H9 (cell line): ENCODE results near the gene RNF126. TPM values are rescaled to one million over a fixed set of nuclear protein-coding genes. Genes with fewer than 3 reads are reported as not detected.

Source experiments
- DNase-seq: peaks from one replicate; pipeline ENCODE4 v3.0.0-alpha.2; 2017
- H2AFZ ChIP-seq: one replicate; pipeline ENCODE4 v1.6.1; 2013; ENCODE audit warnings: mild to moderate bottlenecking, low read length, control low read depth, moderate library complexity
- H2AK5ac ChIP-seq: 2 replicates; pipeline ENCODE4 v1.6.1; 2013; ENCODE audit warnings: low read length, control low read depth, mixed read lengths; ENCODE audit not compliant: insufficient read length
- H2BK120ac ChIP-seq: one replicate; pipeline ENCODE4 v1.6.1; 2013; ENCODE audit warnings: low read depth, mild to moderate bottlenecking, low read length, control low read depth, inconsistent platforms; ENCODE audit not compliant: poor library complexity, severe bottlenecking
- H2BK12ac ChIP-seq: 2 replicates; pipeline ENCODE4 v1.6.1; 2013; ENCODE audit warnings: low read length, control low read depth, mixed read lengths, low read depth; ENCODE audit not compliant: insufficient read length
- H2BK15ac ChIP-seq: 2 replicates; pipeline ENCODE4 v1.6.1; 2013; ENCODE audit warnings: low read depth, low read length, control low read depth
- H2BK20ac ChIP-seq: one replicate; pipeline ENCODE4 v1.6.1; 2013; ENCODE audit warnings: low read depth, mild to moderate bottlenecking, low read length, control low read depth, inconsistent platforms; ENCODE audit not compliant: poor library complexity, severe bottlenecking
- H2BK5ac ChIP-seq: 2 replicates; pipeline ENCODE4 v1.6.1; 2013; ENCODE audit warnings: low read length, control low read depth, mixed read lengths; ENCODE audit not compliant: insufficient read length
- H3K14ac ChIP-seq: 2 replicates; pipeline ENCODE4 v1.6.1; 2013; ENCODE audit warnings: low read length, control low read depth; ENCODE audit not compliant: insufficient read depth
- H3K18ac ChIP-seq: 2 replicates; pipeline ENCODE4 v1.6.1; 2013; ENCODE audit warnings: low read depth, mild to moderate bottlenecking, mixed read lengths, low read length, control low read depth; ENCODE audit not compliant: insufficient read length
- H3K23ac ChIP-seq: 2 replicates; pipeline ENCODE4 v1.6.1; 2013; ENCODE audit warnings: low read length, control low read depth, mixed read lengths, low read depth; ENCODE audit not compliant: insufficient read length
- H3K23me2 ChIP-seq: 2 replicates; pipeline ENCODE4 v1.6.1; 2013; ENCODE audit warnings: low read depth, mild to moderate bottlenecking, mixed read lengths, low read length, control low read depth; ENCODE audit not compliant: insufficient read length, poor library complexity, severe bottlenecking
- H3K27ac ChIP-seq: 2 replicates; pipeline ENCODE4 v1.5.1; 2013; ENCODE audit warnings: low read length, control low read depth, mixed read lengths, low read depth; ENCODE audit not compliant: insufficient read length
- H3K27me3 ChIP-seq: 2 replicates; pipeline ENCODE4 v1.6.1; 2013; ENCODE audit warnings: low read length, control low read depth, inconsistent platforms; ENCODE audit not compliant: insufficient read depth
- H3K4ac ChIP-seq: 2 replicates; pipeline ENCODE4 v1.6.1; 2013; ENCODE audit warnings: low read depth, mild to moderate bottlenecking, control low read depth, inconsistent platforms, low read length, moderate library complexity
- H3K4me1 ChIP-seq: 2 replicates; pipeline ENCODE4 v1.6.1; 2013; ENCODE audit warnings: low read length, control low read depth, inconsistent platforms; ENCODE audit not compliant: insufficient read depth
- H3K4me2 ChIP-seq: 2 replicates; pipeline ENCODE4 v1.6.1; 2013; ENCODE audit warnings: low read length, control low read depth, mixed read lengths; ENCODE audit not compliant: insufficient read length, insufficient read depth
- H3K56ac ChIP-seq: 2 replicates; pipeline ENCODE4 v1.6.1; 2013; ENCODE audit warnings: low read depth, mild to moderate bottlenecking, mixed read lengths, low read length, control low read depth; ENCODE audit not compliant: insufficient read length
- H3K79me1 ChIP-seq: 2 replicates; pipeline ENCODE4 v1.6.1; 2013; ENCODE audit warnings: low read depth, mild to moderate bottlenecking, moderate library complexity, low read length, control low read depth, inconsistent platforms; ENCODE audit not compliant: insufficient read depth, poor library complexity, severe bottlenecking
- H3K79me2 ChIP-seq: 2 replicates; pipeline ENCODE4 v1.6.1; 2013; ENCODE audit warnings: low read length, control low read depth, inconsistent platforms; ENCODE audit not compliant: insufficient read depth
- H3K9ac ChIP-seq: 2 replicates; pipeline ENCODE4 v1.6.1; 2013; ENCODE audit warnings: low read length, control low read depth, mixed read lengths; ENCODE audit not compliant: insufficient read length; ENCODE audit errors: extremely low read depth
- H3K9me3 ChIP-seq: one replicate; pipeline ENCODE4 v1.6.1; 2013; ENCODE audit warnings: low read depth, low read length, inconsistent platforms; ENCODE audit not compliant: control insufficient read depth
- H3T11ph ChIP-seq: one replicate; pipeline ENCODE4 v1.6.1; 2013; ENCODE audit warnings: mild to moderate bottlenecking, low read length, control low read depth, inconsistent platforms
- H4K20me1 ChIP-seq: one replicate; pipeline ENCODE4 v1.6.1; 2013; ENCODE audit not compliant: control insufficient read depth, insufficient read length, insufficient read depth
- H4K5ac ChIP-seq: 2 replicates; pipeline ENCODE4 v1.6.1; 2013; ENCODE audit warnings: low read depth, mild to moderate bottlenecking, mixed read lengths, low read length, control low read depth; ENCODE audit not compliant: insufficient read length
- H4K8ac ChIP-seq: replicated peaks from 2 replicates; pipeline ENCODE4 v1.6.1; 2013; ENCODE audit warnings: low read length, control low read depth, mixed read lengths, low read depth; ENCODE audit not compliant: insufficient read length
- H4K91ac ChIP-seq: 2 replicates; pipeline ENCODE4 v1.6.1; 2013; ENCODE audit warnings: low read depth, mild to moderate bottlenecking, moderate library complexity, mixed read lengths, low read length, control low read depth; ENCODE audit not compliant: insufficient read length
- H3K27ac Mint-ChIP-seq, 3 experiments: 2 replicates in 2 of 3; 3 replicates in 1 of 3; pipeline ENCODE4 v1.8.0; 2020 to 2021; ENCODE audit warnings: mixed read lengths in 3 of 3, mild to moderate bottlenecking in 1 of 3, moderate library complexity in 1 of 3
- H3K27me3 Mint-ChIP-seq: 2 replicates; pipeline ENCODE4 v1.8.0; 2021; ENCODE audit warnings: low read depth, mild to moderate bottlenecking, moderate library complexity, mixed read lengths
- H3K36me3 Mint-ChIP-seq, 3 experiments: 2 replicates in 2 of 3; 3 replicates in 1 of 3; pipeline ENCODE4 v1.8.0; 2020 to 2021; ENCODE audit warnings: low read depth in 3 of 3, mixed read lengths in 3 of 3; ENCODE audit not compliant: insufficient read depth in 1 of 3
- H3K4me1 Mint-ChIP-seq, 2 experiments: 2 replicates each; pipeline ENCODE4 v1.8.0; 2020; ENCODE audit warnings: mixed read lengths in 2 of 2
- H3K4me3 Mint-ChIP-seq, 2 experiments: 2 replicates in 1 of 2; 3 replicates in 1 of 2; pipeline ENCODE4 v1.8.0; 2020 to 2021; ENCODE audit warnings: mild to moderate bottlenecking in 2 of 2, mixed read lengths in 2 of 2, moderate library complexity in 1 of 2
- H3K9me3 Mint-ChIP-seq, 2 experiments: 2 replicates in 1 of 2; 3 replicates in 1 of 2; pipeline ENCODE4 v1.8.0; 2020; ENCODE audit warnings: mild to moderate bottlenecking in 2 of 2, mixed read lengths in 2 of 2, moderate library complexity in 1 of 2
- WGBS: extraction: QIAGEN DNeasy Blood & Tissue Kit; methylation state at CpG from one replicate; pipeline ENCODE4 v1.1.7; 2013; ENCODE audit warnings: missing lambda C conversion rate, low lambda C conversion rate, mixed read lengths; ENCODE audit not compliant: insufficient read length; ENCODE audit errors: extremely low coverage; 5-methylcytosine and 5-hydroxymethylcytosine counted together
- total RNA-seq: library from RNA; stranded (reverse); gene quantifications from 2 replicates; pipeline ENCODE4 v1.2.1, GENCODE V29; 2021
- TF ChIP-seq, protein P1 (sequence below): fragments of 200-600 bp; sonication (generic); conservative IDR thresholded peaks from 3 replicates; pipeline ENCODE4 v1.8.0; 2021; ENCODE audit warnings: antibody characterized with exemption, mild to moderate bottlenecking

Gene RNF126
- total RNA-seq, 1 experiment from 2014 or later: 81.9 TPM

DNA sequence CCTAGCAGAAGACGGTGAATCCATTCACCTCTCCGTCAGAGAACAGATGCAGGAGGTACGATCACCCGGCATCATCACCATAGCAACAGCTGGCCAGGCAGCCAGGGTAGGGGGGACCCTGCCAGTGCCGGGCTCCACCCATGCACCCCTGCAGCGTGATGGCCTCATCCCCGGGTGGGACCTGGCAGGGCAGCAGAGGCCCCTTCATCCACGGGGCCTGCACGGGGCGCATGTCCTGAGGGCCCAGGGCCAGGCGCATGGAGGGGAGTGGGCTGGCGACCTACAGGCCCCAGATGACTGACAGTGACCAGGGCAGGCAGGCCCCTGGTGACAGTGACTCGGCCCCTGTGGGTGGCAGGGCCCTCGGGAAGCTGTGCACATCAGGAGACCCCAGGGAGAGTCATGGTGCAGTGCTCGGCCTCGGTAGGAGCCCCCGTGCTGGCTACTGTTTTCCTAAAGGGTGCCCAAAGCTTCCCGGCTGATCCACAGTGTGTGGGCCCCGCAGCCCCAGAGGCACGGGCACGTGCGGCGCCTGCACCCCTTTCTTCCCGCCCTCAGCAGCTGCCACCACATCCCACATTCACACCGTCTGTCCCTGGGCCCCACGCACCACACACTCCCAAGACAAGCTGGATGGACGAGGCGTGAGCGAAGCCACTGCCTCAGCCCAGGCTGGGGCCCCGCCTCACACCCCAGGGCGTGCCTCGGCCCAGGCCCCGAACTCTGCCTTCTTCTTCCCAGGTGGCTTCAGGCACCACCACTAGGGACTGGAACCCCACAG is 4.8 kb downstream of the RNF126 start:
- peaks cover 5% of the 10 kb centered on the region for H3K79me1 ChIP-seq
- peaks cover 4% of the 10 kb centered on the region for H3K23me2 ChIP-seq
- H3K18ac ChIP-seq: no peak overlapping the region
- no peak for DNase-seq
- no peak overlapping the region for H4K5ac ChIP-seq
- no peaks in the 10 kb centered on the region; the same call in 1 of the 2 replicates for H3K27me3 Mint-ChIP-seq
- no peak overlapping the region for H2BK120ac ChIP-seq
- H4K8ac ChIP-seq: no peak overlapping the region
- no peak overlapping the region for H2BK20ac ChIP-seq
- peaks cover 13 to 18% of the 10 kb centered on the region in 2 experiments for H3K4me1 Mint-ChIP-seq
- no peak overlapping the region for H3K27ac ChIP-seq
- H3K14ac ChIP-seq: no peak overlapping the region; the same call in 1 of the 2 replicates
- H3K9me3 Mint-ChIP-seq: no peaks in the 10 kb centered on the region; a peak in 2 of 5 replicates
- H3K4me3 Mint-ChIP-seq: no peak overlapping the region
- H4K20me1 ChIP-seq: peaks cover 15% of the 10 kb centered on the region
- H4K91ac ChIP-seq: no peak overlapping the region
- no peak overlapping the region for H3K4ac ChIP-seq
- no peaks in the 10 kb centered on the region; the same call in 1 of the 2 replicates for H3K4me1 ChIP-seq
- no peak overlapping the region for H3T11ph ChIP-seq
- no peak overlapping the region for H2BK12ac ChIP-seq
- TF ChIP-seq, protein P1, sequence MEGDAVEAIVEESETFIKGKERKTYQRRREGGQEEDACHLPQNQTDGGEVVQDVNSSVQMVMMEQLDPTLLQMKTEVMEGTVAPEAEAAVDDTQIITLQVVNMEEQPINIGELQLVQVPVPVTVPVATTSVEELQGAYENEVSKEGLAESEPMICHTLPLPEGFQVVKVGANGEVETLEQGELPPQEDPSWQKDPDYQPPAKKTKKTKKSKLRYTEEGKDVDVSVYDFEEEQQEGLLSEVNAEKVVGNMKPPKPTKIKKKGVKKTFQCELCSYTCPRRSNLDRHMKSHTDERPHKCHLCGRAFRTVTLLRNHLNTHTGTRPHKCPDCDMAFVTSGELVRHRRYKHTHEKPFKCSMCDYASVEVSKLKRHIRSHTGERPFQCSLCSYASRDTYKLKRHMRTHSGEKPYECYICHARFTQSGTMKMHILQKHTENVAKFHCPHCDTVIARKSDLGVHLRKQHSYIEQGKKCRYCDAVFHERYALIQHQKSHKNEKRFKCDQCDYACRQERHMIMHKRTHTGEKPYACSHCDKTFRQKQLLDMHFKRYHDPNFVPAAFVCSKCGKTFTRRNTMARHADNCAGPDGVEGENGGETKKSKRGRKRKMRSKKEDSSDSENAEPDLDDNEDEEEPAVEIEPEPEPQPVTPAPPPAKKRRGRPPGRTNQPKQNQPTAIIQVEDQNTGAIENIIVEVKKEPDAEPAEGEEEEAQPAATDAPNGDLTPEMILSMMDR: no peak
- H3K56ac ChIP-seq: no peak overlapping the region
- H2AK5ac ChIP-seq: no peak overlapping the region
- no peak overlapping the region for H3K9ac ChIP-seq
- no peak overlapping the region for H2AFZ ChIP-seq
- H3K27me3 ChIP-seq: no peaks in the 10 kb centered on the region
- no peak overlapping the region for H3K23ac ChIP-seq
- H3K9me3 ChIP-seq: no peaks in the 10 kb centered on the region
- WGBS: no CpG with 5 or more reads among the region's 33 CpGs
- H3K79me2 ChIP-seq: peaks cover 81% of the 10 kb centered on the region
- no peak overlapping the region for H2BK5ac ChIP-seq
- H2BK15ac ChIP-seq: no peak overlapping the region
- no peak overlapping the region for H3K27ac Mint-ChIP-seq
- H3K36me3 Mint-ChIP-seq: peaks cover 3 to 16% (median 10%) of the 10 kb centered on the region in 3 experiments; a peak in 6 of 7 replicates
- H3K4me2 ChIP-seq: no peak overlapping the region
